HepG2 (cell line): ENCODE measurements around the gene SETD2. TPM values are rescaled to one million over a fixed set of nuclear protein-coding genes. Genes with fewer than 3 reads are reported as not detected.

Experiments used
- ADNP ChIP-seq: sonication (generic); formaldehyde crosslinking; IDR thresholded peaks from 2 replicates; pipeline ENCODE4 v1.4.0; 2020; ENCODE audit warnings: missing genetic modification reagents
- KDM6A ChIP-seq: IDR thresholded peaks from 2 replicates; pipeline ENCODE4 v1.6.1; 2016; ENCODE audit warnings: low read depth
- MEF2D ChIP-seq: sonication (generic); formaldehyde crosslinking; IDR thresholded peaks from 2 replicates; pipeline ENCODE4 v1.5.1; 2020; ENCODE audit warnings: mild to moderate bottlenecking, missing genetic modification reagents
- SOX5 ChIP-seq: IDR thresholded peaks from 2 replicates; pipeline ENCODE4 v1.6.1; 2016; ENCODE audit warnings: borderline replicate concordance
- TCF7L2 ChIP-seq: IDR thresholded peaks from 2 replicates; pipeline ENCODE4 v1.6.1; 2011; ENCODE audit warnings: mild to moderate bottlenecking, low read depth, low read length, moderate library complexity
- ZMYM2 ChIP-seq: sonication (generic); formaldehyde crosslinking; IDR thresholded peaks from 2 replicates; pipeline ENCODE4 v1.8.0; 2022; ENCODE audit warnings: mild to moderate bottlenecking, missing genetic modification reagents
- ZNF230 ChIP-seq: sonication (generic); formaldehyde crosslinking; IDR thresholded peaks from 2 replicates; pipeline ENCODE4 v1.4.0; 2020; ENCODE audit warnings: mild to moderate bottlenecking, missing genetic modification reagents
- ZNF749 ChIP-seq: sonication (generic); formaldehyde crosslinking; IDR thresholded peaks from 2 replicates; pipeline ENCODE4 v1.8.0; 2022; ENCODE audit warnings: mild to moderate bottlenecking, missing genetic modification reagents, moderate library complexity, borderline replicate concordance
- polyA plus RNA-seq, 8 experiments: library from polyadenylated mRNA; depleted of rRNA in 3 of 8; stranded (reverse) in 7 of 8; unstranded in 1 of 8; fragments of >200 nt; fragmentation: Illumina TruSeq in 4 of 8; extraction: Trizol in 4 of 8; gene quantifications; 2 replicates each; pipeline versions ENCODE4 v1.2.1 to v1.2.3, GENCODE V29; 2011 to 2016; ENCODE audit warnings: low read depth in 4 of 8, missing spikeins in 1 of 8, mixed read lengths in 1 of 8; ENCODE audit not compliant: insufficient read depth in 1 of 8
- total RNA-seq, 5 experiments: library from RNA; depleted of rRNA; stranded (reverse); fragments of >200 nt; fragmentation: Illumina TruSeq; extraction: Trizol; gene quantifications; 2 replicates each; pipeline ENCODE4 v1.2.3, GENCODE V29; 2016; ENCODE audit warnings: low read depth in 1 of 5
- TF ChIP-seq, protein P1 (sequence below): IDR thresholded peaks from 2 replicates; pipeline ENCODE4 v1.6.1; 2018; ENCODE audit warnings: missing genetic modification reagents, mild to moderate bottlenecking, missing compliant biosample characterization
- TF ChIP-seq, protein P2 (sequence below): sonication (generic); formaldehyde crosslinking; IDR thresholded peaks from 2 replicates; pipeline ENCODE4 v1.8.0; 2022; ENCODE audit warnings: mild to moderate bottlenecking, missing genetic modification reagents, borderline replicate concordance
- TF ChIP-seq, protein P3 (sequence below): sonication (generic); formaldehyde crosslinking; IDR thresholded peaks from 2 replicates; pipeline ENCODE4 v1.8.1; 2022; ENCODE audit warnings: mild to moderate bottlenecking, missing genetic modification reagents
- TF ChIP-seq, protein P4 (sequence below): sonication (generic); formaldehyde crosslinking; IDR thresholded peaks from 2 replicates; pipeline ENCODE4 v1.4.0; 2020; ENCODE audit warnings: missing genetic modification reagents, borderline replicate concordance
- TF ChIP-seq, protein P5 (sequence below): sonication (generic); formaldehyde crosslinking; IDR thresholded peaks from 2 replicates; pipeline ENCODE4 v1.4.0; 2020; ENCODE audit warnings: missing genetic modification reagents

Gene SETD2
- total and polyA plus RNA-seq, 2 of the 13 experiments (the other 11 are each of a cell fraction or from before 2014, with no cell fraction given), result 14.2 to 24.2 TPM

DNA sequence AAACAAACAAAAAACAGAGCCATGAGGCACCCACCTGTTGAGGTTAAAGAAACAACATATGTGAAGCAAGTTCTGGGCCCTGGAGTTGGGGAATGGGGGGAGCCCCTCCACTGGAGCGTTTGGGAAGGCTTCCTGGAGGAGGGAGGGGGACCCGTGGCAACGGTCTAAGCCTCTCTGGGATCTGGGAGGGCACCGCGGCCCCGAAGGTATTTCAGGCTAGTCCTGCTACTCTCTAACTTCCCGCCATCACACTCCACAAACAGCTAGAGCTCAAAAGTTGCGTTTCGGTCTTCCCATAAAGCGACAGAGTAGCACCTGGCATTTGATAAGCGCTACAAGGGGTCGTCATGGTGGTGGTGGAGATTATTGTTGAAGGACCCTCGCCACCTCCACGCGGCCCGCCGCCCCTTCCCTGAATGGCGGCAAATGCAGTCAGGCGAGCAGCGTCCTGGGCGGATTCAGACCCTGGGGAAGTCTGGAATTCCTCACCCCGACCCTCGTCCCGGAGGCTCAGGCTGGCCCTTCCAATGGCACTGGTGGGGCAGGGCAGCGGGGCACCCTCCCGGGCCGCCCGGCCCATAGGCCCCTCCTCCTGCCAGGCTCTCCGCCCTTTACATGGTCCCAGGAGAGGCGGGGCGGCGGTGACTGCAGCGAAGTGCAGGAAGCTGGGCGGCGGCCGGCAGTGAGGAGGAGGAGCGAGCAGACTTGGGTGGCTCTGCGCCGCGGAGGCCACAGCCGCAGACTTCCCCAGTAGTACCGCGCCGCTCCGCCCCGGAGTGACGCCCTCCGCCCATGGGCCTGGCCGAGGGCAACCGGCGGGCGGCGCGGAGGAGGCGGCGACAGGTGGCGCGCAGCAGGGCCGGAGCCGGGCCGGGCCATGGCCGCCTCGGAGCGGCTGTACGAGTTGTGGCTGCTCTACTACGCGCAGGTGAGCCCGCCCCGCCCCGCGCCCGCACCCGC lies 184.6 kb downstream of the SETD2 start, which contains the start of gene NBEAL2 (continued):
- TF ChIP-seq, protein P1, sequence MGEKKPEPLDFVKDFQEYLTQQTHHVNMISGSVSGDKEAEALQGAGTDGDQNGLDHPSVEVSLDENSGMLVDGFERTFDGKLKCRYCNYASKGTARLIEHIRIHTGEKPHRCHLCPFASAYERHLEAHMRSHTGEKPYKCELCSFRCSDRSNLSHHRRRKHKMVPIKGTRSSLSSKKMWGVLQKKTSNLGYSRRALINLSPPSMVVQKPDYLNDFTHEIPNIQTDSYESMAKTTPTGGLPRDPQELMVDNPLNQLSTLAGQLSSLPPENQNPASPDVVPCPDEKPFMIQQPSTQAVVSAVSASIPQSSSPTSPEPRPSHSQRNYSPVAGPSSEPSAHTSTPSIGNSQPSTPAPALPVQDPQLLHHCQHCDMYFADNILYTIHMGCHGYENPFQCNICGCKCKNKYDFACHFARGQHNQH (CRISPR knock-in tag), result no peak
- TF ChIP-seq, protein P2, sequence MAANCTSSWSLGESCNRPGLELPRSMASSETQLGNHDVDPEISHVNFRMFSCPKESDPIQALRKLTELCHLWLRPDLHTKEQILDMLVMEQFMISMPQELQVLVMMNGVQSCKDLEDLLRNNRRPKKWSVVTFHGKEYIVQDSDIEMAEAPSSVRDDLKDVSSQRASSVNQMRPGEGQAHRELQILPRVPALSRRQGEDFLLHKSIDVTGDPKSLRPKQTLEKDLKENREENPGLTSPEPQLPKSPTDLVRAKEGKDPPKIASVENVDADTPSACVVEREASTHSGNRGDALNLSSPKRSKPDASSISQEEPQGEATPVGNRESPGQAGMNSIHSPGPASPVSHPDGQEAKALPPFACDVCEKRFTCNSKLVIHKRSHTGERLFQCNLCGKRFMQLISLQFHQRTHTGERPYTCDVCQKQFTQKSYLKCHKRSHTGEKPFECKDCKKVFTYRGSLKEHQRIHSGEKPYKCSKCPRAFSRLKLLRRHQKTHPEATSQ, result peak; percentile 67; the same call in 1 of the 2 replicates
- peak; percentile 93; the same call in 1 of the 2 replicates for TF ChIP-seq ZNF749 (CRISPR knock-in tag)
- peak; percentile 30; the same call in 1 of the 2 replicates for TF ChIP-seq SOX5 (CRISPR knock-in tag)
- TF ChIP-seq ADNP, result no peak
- no peak for TF ChIP-seq TCF7L2
- no peak; the same call in 1 of the 2 replicates for TF ChIP-seq ZNF230 (CRISPR knock-in tag)
- no peak for TF ChIP-seq ZMYM2 (CRISPR knock-in tag)
- no peak for TF ChIP-seq KDM6A (CRISPR knock-in tag)
- TF ChIP-seq, protein P3, sequence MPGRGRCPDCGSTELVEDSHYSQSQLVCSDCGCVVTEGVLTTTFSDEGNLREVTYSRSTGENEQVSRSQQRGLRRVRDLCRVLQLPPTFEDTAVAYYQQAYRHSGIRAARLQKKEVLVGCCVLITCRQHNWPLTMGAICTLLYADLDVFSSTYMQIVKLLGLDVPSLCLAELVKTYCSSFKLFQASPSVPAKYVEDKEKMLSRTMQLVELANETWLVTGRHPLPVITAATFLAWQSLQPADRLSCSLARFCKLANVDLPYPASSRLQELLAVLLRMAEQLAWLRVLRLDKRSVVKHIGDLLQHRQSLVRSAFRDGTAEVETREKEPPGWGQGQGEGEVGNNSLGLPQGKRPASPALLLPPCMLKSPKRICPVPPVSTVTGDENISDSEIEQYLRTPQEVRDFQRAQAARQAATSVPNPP, result 0 out of 2 replicates have a peak, but pooled peaks have one; percentile 70
- TF ChIP-seq MEF2D (CRISPR knock-in tag), result peak; percentile 62; the same call in 1 of the 2 replicates
- TF ChIP-seq, protein P4, sequence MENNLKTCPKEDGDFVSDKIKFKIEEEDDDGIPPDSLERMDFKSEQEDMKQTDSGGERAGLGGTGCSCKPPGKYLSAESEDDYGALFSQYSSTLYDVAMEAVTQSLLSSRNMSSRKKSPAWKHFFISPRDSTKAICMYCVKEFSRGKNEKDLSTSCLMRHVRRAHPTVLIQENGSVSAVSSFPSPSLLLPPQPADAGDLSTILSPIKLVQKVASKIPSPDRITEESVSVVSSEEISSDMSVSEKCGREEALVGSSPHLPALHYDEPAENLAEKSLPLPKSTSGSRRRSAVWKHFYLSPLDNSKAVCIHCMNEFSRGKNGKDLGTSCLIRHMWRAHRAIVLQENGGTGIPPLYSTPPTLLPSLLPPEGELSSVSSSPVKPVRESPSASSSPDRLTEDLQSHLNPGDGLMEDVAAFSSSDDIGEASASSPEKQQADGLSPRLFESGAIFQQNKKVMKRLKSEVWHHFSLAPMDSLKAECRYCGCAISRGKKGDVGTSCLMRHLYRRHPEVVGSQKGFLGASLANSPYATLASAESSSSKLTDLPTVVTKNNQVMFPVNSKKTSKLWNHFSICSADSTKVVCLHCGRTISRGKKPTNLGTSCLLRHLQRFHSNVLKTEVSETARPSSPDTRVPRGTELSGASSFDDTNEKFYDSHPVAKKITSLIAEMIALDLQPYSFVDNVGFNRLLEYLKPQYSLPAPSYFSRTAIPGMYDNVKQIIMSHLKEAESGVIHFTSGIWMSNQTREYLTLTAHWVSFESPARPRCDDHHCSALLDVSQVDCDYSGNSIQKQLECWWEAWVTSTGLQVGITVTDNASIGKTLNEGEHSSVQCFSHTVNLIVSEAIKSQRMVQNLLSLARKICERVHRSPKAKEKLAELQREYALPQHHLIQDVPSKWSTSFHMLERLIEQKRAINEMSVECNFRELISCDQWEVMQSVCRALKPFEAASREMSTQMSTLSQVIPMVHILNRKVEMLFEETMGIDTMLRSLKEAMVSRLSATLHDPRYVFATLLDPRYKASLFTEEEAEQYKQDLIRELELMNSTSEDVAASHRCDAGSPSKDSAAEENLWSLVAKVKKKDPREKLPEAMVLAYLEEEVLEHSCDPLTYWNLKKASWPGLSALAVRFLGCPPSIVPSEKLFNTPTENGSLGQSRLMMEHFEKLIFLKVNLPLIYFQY (CRISPR knock-in tag), result 0 out of 2 replicates have a peak, but pooled peaks have one; percentile 59
- TF ChIP-seq, protein P5, sequence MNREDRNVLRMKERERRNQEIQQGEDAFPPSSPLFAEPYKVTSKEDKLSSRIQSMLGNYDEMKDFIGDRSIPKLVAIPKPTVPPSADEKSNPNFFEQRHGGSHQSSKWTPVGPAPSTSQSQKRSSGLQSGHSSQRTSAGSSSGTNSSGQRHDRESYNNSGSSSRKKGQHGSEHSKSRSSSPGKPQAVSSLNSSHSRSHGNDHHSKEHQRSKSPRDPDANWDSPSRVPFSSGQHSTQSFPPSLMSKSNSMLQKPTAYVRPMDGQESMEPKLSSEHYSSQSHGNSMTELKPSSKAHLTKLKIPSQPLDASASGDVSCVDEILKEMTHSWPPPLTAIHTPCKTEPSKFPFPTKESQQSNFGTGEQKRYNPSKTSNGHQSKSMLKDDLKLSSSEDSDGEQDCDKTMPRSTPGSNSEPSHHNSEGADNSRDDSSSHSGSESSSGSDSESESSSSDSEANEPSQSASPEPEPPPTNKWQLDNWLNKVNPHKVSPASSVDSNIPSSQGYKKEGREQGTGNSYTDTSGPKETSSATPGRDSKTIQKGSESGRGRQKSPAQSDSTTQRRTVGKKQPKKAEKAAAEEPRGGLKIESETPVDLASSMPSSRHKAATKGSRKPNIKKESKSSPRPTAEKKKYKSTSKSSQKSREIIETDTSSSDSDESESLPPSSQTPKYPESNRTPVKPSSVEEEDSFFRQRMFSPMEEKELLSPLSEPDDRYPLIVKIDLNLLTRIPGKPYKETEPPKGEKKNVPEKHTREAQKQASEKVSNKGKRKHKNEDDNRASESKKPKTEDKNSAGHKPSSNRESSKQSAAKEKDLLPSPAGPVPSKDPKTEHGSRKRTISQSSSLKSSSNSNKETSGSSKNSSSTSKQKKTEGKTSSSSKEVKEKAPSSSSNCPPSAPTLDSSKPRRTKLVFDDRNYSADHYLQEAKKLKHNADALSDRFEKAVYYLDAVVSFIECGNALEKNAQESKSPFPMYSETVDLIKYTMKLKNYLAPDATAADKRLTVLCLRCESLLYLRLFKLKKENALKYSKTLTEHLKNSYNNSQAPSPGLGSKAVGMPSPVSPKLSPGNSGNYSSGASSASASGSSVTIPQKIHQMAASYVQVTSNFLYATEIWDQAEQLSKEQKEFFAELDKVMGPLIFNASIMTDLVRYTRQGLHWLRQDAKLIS (CRISPR knock-in tag), result no peak
